Measurements from ENCODE around the gene GADD45B.

Gene GADD45B

GRCh38 chr19:2444251-2445002, 31.5 kb upstream of the GADD45B start:
- DNase-seq (ENCODE audit: low spot score), result no peak
- no peak for TF ChIP-seq CTCF (IDR thresholded peaks at IDR 0.05)
- no peak overlapping the region for H3K27ac ChIP-seq

GRCh38 chr19:2446381-2446780, 29.5 kb upstream of the GADD45B start:
- DNase-seq (ENCODE audit: low spot score), result no peak
- no peak for TF ChIP-seq CTCF (IDR thresholded peaks at IDR 0.05)
- H3K4me3 ChIP-seq, result no peak overlapping the region
- no peak overlapping the region for H3K27ac ChIP-seq

More at GRCh38 chr19:2444251-2445002, 31.5 kb upstream of the GADD45B start:
- no peak overlapping the region for H3K4me3 ChIP-seq

GRCh38 chr19:2449019-2449418, 26.9 kb upstream of the GADD45B start:
- DNase-seq (ENCODE audit: low spot score), result no peak
- Histone ChIP-seq H3K27ac (no peak overlapping the region), H3K4me3 (no peak overlapping the region)
- no peak for TF ChIP-seq CTCF (IDR thresholded peaks at IDR 0.05)

- no peak for TF ChIP-seq CTCF (IDR thresholded peaks at IDR 0.05)
- H3K4me3 ChIP-seq, result no peak overlapping the region
- DNase-seq (ENCODE audit: low spot score), result no peak
- no peak overlapping the region for H3K27ac ChIP-seq
Observed at GRCh38 chr19:2451138-2451537, 24.8 kb upstream of the GADD45B start.

GRCh38 chr19:2451741-2452140, 24.2 kb upstream of the GADD45B start:
- no peak for DNase-seq (ENCODE audit: low spot score)
- no peak overlapping the region for H3K4me3 ChIP-seq
- H3K27ac ChIP-seq, result no peak overlapping the region
- no peak for TF ChIP-seq CTCF (IDR thresholded peaks at IDR 0.05)

GRCh38 chr19:2453431-2454025, 22.4 kb upstream of the GADD45B start:
- TF ChIP-seq CTCF (IDR thresholded peaks at IDR 0.05), result no peak
- DNase-seq (ENCODE audit: low spot score), result no peak

More at GRCh38 chr19:2453431-2454025, 22.4 kb upstream of the GADD45B start:
- H3K27ac ChIP-seq, result no peak overlapping the region
- H3K4me3 ChIP-seq, result no peak overlapping the region
